GM10266 (cell line): ENCODE results near the gene AIRE.
"Not testable (repeated sequence)": the region's sequence is repeated elsewhere in the genome, so short reads cannot be mapped to it uniquely, and the experiment has no call there.

Source experiments
- DNase-seq: peaks from one replicate; pipeline ENCODE4 v3.0.0; 2012; ENCODE audit errors: extremely low spot score
- TF ChIP-seq, protein P1 (sequence below): IDR thresholded peaks from 2 replicates; pipeline ENCODE4 v1.5.1; 2012; ENCODE audit warnings: mild to moderate bottlenecking, low read depth; ENCODE audit not compliant: control insufficient read depth, insufficient read depth; ENCODE audit errors: missing control alignments

AIRE gene

GRCh38 chr21:44334329-44335030 lies 48.8 kb downstream of the AIRE start:
- TF ChIP-seq, protein P1, sequence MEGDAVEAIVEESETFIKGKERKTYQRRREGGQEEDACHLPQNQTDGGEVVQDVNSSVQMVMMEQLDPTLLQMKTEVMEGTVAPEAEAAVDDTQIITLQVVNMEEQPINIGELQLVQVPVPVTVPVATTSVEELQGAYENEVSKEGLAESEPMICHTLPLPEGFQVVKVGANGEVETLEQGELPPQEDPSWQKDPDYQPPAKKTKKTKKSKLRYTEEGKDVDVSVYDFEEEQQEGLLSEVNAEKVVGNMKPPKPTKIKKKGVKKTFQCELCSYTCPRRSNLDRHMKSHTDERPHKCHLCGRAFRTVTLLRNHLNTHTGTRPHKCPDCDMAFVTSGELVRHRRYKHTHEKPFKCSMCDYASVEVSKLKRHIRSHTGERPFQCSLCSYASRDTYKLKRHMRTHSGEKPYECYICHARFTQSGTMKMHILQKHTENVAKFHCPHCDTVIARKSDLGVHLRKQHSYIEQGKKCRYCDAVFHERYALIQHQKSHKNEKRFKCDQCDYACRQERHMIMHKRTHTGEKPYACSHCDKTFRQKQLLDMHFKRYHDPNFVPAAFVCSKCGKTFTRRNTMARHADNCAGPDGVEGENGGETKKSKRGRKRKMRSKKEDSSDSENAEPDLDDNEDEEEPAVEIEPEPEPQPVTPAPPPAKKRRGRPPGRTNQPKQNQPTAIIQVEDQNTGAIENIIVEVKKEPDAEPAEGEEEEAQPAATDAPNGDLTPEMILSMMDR = no peak
- no peak for DNase-seq

GRCh38 chr21:44335266-44336059 lies 49.8 kb downstream of the AIRE start:
- TF ChIP-seq, protein P1 = no peak
- DNase-seq = no peak

- DNase-seq = no peak
- TF ChIP-seq, protein P1 = no peak
These were observed 51.8 kb downstream of the AIRE start for GRCh38 chr21:44337449-44337848.

GRCh38 chr21:44337941-44338895 lies 52.5 kb downstream of the AIRE start:
- TF ChIP-seq, protein P1 = no peak
- DNase-seq = no peak

- DNase-seq = peak; percentile 99
- TF ChIP-seq, protein P1 = no peak
These were observed 53.6 kb downstream of the AIRE start, which contains the start of gene CFAP410 for GRCh38 chr21:44338971-44339910. Gene CFAP410, minus strand, starts transcription at chr21:44339390. Its CDS starts 196 bp downstream, at chr21:44339194.

GRCh38 chr21:44341726-44342458 lies 56.2 kb downstream of the AIRE start:
- DNase-seq = not testable (repeated sequence)

DNA sequence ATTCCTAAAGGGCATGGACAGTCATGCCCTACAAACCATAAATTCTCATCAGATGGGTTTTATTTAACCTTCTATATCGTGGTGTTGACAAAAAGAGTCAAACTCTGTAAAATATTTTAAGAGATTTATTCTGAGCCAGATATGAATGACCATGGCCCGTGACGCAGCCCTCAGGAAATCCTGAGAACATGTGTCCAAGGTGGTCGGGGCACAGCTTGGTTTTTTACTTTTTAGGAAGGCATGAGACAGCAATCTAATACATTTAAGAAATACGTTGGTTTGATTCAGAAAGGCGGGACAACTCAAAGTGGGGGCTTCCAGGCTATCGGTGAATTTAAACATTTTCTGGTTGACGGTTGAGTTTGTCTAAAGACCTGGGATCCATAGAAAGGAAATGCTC lies 57.3 kb downstream of the AIRE start:
- DNase-seq = not testable (repeated sequence)
